GM12801 (cell line): ENCODE measurements around the gene ASPSCR1.

Source experiments
- TF ChIP-seq, protein P1 (sequence below): IDR thresholded peaks from one replicate; pipeline ENCODE4 v1.5.1; 2011; ENCODE audit warnings: control low read depth; ENCODE audit not compliant: insufficient read length; ENCODE audit errors: extremely low read depth

Gene ASPSCR1

GRCh38 chr17:81977211-81977808 is at the start of gene ASPSCR1:
Gene ASPSCR1 (plus strand): TSS chr17:81977629. CDS start chr17:81977647, 18 bp downstream.
- TF ChIP-seq, protein P1, sequence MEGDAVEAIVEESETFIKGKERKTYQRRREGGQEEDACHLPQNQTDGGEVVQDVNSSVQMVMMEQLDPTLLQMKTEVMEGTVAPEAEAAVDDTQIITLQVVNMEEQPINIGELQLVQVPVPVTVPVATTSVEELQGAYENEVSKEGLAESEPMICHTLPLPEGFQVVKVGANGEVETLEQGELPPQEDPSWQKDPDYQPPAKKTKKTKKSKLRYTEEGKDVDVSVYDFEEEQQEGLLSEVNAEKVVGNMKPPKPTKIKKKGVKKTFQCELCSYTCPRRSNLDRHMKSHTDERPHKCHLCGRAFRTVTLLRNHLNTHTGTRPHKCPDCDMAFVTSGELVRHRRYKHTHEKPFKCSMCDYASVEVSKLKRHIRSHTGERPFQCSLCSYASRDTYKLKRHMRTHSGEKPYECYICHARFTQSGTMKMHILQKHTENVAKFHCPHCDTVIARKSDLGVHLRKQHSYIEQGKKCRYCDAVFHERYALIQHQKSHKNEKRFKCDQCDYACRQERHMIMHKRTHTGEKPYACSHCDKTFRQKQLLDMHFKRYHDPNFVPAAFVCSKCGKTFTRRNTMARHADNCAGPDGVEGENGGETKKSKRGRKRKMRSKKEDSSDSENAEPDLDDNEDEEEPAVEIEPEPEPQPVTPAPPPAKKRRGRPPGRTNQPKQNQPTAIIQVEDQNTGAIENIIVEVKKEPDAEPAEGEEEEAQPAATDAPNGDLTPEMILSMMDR = no peak

DNA sequence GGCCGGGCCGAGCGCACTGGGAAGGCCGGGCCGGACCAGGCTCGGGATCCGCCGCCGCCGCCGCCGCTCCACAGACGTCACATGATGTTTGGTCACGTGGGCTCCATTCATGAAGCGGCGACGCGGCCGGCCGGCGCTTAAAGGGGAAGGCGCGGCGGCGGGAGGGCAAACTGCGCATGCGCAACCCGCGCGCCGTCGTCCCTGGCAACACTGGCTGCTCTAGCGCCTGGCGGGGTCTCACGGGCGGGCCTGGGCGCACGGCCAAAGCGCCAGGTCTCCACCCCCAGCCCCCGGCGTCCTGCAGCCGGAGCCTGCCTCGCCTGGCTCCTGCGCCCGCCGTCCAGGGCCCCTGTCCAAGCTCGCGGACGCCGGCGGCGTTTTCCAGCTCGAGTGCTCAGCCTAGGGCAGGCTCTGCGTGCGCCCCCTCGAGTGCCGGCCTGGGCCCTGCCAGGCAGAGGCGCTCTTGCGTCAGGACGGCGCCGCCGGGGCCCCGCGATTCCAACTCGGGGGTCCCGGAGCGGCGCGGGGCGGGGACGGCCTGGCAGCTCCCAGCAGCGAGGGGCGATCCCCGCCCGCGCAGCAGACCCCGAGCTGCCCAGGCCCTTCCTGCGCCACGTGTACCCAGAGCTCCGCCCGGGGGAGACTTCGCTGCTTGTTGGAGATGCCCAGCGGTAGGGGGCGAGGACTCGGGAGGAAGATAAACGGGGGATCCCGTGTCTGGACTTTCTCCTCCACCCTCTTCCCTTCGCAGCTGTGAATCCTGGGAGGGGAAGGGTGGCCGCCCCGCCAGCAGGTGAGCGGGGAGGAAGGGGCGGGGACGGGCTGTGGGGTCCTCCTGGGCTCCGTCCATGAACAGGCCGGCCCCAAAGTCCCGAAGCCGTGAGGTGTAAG is 49.5 kb upstream of the ASPSCR1 start, which contains the start of gene MAFG:
Gene MAFG, minus strand, starts transcription at position 83 of the 891 bp plus-strand sequence. CDS start 4,550 bp downstream, outside the sequence.
- TF ChIP-seq, protein P1 = no peak

DNA sequence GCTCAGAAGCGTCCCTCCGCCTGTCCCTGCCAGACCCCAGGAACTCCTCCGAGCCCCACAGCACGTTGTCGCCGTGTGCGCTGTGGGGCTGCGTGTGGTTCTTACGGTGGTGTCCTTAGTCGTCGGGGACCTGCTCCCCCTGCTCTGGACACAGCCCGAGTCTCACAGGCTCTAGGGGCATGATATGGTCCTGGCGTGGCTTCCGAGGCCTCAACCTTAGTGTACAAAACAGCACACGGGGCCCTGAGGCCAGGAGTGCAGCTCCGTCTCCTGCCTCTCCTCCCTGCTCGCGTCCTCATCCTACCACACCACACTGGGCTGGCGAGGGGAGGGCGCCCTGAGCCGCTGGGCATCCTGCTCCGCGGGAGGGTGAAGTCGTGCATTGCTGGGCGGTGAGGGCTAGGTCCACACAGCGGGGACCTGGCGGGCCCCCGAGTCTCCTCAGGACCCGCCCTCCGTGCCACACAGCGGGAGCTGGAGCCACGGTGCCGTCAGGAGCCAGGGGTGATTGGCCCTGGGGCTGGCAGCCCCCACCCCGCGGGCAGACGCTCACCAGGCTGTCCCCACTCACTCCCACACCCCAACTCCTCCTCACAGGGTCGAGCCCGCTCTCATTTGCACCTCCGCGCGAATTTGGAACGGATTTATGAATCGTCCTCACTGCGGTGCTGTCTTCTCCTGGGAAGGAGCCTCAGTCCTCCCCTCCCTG is 48.7 kb upstream of the ASPSCR1 start:
- TF ChIP-seq, protein P1 = no peak

DNA sequence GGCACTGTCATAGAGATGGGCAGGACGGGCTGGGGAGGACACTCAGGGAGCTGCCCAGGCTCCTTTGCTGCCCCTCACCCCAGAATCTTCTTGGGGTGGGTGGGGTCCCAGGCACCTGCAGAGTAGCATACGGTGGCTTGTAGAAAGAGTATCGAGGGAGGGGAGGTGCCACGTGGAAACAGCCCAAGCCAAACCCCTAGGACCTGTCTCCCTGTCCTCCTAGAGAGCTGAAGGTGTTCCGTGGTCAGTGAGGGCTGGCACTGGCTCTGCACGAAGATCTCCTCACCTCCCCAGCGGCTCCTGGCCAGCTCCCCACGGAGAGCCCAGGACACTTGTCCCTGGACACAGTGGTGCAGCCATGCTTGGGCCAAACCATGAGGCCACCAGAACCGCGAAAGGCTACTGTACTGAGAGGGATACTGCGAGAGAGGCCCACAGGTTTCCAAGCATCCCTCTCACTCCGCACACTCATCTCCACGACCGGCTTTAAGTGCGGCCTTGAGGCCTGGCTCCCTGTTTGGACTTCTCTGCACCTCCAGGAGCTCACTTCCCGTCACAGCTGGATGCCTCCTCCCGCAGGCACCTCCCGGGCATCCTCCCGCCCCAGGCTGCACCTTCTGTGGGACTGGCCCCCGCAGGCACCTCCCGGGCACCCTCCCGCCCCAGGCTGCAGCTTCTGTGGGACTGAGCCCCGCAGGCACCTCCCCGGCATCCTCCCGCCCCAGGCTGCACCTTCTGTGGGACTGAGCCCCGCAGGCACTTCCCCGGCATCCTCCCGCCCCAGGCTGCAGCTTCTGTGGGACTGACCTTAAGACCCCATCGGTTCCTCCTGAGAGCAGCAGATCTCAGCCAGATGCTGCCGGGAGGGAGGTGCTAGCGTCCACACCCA is 47.9 kb upstream of the ASPSCR1 start:
- TF ChIP-seq, protein P1 = no peak

DNA sequence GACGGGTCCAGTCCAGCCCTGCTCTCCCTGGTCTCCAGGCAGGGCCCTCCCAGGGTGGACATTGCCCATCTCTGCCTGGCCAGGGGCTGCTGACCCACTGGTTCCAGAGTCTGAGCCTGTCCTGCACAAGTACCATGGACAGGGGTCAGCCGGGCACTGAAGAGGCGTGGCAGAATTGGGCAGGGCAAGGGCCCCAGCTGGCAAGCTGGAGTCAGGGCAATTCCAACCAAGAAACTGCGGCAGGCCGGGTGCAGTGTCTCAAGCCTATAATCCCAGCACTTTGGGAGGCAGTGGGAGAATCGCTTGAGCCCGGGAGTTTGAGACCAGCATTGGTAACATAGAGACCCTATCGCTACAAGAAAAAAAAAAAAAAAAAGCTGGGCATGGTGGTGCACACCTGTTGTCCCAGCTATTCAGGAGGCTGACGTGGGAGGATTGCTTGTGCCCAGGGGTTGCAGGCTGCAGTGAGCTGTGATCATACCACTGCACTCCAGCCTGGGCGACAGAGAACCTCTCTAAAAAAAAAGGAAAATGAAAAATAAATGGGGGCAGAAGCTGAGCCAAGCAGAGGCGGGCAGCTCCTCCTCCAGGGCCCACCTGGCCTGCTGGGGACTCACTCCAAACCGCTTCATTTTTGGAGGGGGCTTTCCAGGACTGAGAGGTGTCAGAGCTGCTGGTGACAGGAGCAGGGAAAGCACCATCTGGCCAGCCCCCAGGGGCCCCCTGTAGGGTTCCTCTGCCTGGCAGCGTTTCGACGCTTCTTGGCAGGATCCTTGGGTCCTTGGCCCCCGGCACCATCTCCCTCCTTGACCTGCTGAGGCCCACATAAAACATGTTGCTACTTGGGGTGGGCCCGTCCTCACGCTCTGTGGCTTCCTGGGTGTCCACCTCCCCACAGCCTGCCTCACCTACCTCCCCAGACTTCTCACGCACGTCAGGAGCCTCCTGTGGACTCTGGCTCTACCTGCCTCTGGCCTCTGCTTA is 47.0 kb upstream of the ASPSCR1 start:
- TF ChIP-seq, protein P1 = no peak

GRCh38 chr17:81931189-81931556 is 46.3 kb upstream of the ASPSCR1 start:
- TF ChIP-seq, protein P1 = no peak
